Activated CD4-positive, alpha-beta T cell treated with anti-CD3 and anti-CD28 coated beads, Interleukin-2, amount 50 U/mL, for 1 hour (primary cell): ENCODE results near the gene EYA2.
"Not testable (repeated sequence)": the region's sequence is repeated elsewhere in the genome, so short reads cannot be mapped to it uniquely, and the experiment has no call there.

Experiments used
- DNase-seq: peaks from one replicate; pipeline ENCODE4 v3.0.0-alpha.2; 2020

Gene EYA2

DNA sequence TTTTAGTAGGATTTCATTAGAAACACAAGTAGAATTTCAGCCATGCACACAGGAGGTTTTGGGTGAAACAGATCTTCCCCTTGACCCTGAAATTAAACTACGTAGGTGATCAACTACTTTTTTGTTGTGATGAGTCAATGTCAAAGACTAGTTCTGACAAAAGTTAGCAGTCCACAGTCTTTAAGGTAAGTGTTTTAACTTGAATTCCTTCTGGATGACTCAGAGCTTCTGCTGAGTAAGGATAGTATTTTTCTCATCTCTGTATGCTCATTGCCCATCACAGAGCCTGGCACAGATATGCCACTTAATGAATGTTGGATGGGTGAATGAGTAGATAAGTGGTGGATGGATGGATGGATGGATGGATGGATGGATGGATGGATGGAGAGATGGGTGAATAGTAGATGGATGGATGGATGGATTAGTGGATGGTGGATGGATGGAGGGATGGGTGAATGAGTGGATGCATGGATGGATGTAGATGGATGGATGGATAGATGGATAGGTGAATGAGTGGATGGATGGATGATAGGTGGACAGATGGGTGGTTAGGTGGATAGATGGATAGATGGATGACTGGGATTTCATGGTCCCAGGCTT, 296.5 kb downstream of the EYA2 start:
- no peak for DNase-seq

GRCh38 chr20:47191956-47192355, 297.3 kb downstream of the EYA2 start:
- no peak for DNase-seq

DNA sequence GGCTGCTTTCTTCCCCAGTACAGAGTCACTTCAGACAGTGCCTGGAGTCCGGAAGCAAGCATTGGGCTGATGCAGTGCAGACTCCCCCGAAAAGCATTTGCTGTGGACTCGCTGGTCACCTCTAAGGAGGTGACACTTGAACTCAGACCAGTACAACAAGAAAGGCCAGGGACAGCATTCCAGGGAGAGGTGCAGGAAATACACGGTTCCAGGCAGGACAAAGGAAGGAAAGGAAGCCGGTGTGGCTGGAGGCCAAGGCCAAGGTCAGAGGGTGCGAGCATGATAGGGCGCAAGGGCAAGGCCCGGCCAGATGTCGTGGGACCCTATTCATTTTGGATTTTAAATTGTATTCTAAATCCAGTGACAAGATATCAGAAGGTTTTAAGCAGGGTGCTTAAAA, 300.9 kb downstream of the EYA2 start:
- DNase-seq = no peak

- DNase-seq = peak; percentile 70
Observed at GRCh38 chr20:47196091-47197081, 301.7 kb downstream of the EYA2 start.

- DNase-seq = no peak
Observed at GRCh38 chr20:47198254-47198671, 303.6 kb downstream of the EYA2 start.

- DNase-seq = no peak
Observed at GRCh38 chr20:47198996-47199552, 304.4 kb downstream of the EYA2 start.

GRCh38 chr20:47201074-47201730, 306.6 kb downstream of the EYA2 start:
- DNase-seq = no peak

- DNase-seq = no peak
Observed at GRCh38 chr20:47202733-47203667, 308.4 kb downstream of the EYA2 start.

DNA sequence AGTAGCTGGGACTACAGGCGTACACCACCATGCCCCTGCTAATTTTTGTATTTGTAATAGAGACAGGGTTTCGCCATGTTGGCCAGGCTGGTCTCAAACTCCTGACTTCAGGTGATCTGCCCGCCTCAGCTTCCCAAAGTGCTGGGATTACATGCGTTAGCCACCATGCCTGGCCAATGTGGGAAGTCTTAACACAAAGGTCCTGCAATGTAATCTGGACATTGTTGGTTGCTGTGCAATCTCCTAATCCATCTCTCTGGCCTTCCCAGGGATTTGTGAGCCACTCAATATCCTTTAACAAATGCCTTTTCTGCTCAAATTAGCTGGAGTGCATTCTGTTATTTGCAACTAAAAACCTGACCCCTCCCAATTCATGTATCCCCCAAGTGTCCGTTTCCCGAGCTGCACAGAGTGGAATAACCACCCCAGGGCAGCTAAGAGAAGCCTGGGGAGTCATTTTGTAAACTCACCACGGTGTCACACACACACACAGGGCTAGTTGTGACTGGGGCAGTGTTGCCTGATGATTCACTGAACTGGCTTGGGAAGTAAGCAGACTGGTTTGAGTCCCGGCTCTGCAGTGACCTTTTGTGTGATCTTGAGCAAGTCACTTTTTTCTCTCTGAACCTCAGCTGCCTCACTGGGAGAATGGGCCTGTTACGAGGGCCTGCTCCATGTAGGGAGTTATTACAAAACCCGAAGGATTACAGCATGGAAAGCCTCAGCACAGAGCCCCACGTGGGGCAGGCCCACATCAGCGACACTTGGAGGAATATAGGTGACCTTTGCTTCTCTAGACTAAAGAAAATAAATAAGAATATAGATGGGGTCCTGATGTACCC, 309.6 kb downstream of the EYA2 start:
- no peak for DNase-seq

DNA sequence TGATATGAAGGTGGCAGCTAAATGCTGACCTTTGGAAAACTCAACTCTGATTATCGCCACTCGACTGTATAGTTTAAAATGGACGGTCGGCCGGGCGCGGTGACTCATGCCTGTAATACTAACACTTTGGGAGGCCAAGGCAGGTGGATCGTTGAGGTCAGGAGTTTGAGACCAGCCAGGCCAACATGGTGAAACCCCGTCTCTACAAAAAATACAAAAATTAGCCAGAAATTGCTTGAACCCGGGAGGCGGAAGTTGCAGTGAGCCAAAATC, 310.1 kb downstream of the EYA2 start:
- not testable (repeated sequence) for DNase-seq

GRCh38 chr20:47205577-47206123, 311.0 kb downstream of the EYA2 start:
- no peak for DNase-seq

GRCh38 chr20:47206552-47206951, 311.9 kb downstream of the EYA2 start:
- not testable (repeated sequence) for DNase-seq

- DNase-seq = no peak
Observed at GRCh38 chr20:47206962-47207641, 312.5 kb downstream of the EYA2 start.

- DNase-seq = no peak
Observed at GRCh38 chr20:47208534-47209174, 314.0 kb downstream of the EYA2 start.

DNA sequence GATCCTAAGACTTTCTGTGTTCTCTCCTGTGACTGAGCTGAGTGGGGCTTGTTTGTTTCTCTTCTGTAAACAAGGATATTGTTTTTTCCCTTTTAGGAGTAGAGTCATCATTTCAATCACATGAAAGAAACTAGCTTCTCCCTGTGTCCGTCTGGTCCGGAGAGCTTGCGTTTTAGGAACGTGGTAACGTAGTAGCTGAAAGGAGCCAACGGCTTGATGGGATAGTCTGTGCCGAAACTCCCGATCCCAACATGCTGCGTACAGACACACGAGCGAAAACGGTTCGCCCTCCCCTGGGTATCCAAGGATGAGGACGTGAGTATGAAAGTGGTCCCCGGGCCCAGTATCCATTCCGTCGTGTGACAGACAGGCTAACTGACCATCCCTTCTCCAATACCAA, 315.3 kb downstream of the EYA2 start:
- no peak for DNase-seq

- no peak for DNase-seq
Observed at GRCh38 chr20:47210470-47210869, 315.8 kb downstream of the EYA2 start.

- no peak for DNase-seq
Observed at GRCh38 chr20:47211036-47211435, 316.4 kb downstream of the EYA2 start.

DNA sequence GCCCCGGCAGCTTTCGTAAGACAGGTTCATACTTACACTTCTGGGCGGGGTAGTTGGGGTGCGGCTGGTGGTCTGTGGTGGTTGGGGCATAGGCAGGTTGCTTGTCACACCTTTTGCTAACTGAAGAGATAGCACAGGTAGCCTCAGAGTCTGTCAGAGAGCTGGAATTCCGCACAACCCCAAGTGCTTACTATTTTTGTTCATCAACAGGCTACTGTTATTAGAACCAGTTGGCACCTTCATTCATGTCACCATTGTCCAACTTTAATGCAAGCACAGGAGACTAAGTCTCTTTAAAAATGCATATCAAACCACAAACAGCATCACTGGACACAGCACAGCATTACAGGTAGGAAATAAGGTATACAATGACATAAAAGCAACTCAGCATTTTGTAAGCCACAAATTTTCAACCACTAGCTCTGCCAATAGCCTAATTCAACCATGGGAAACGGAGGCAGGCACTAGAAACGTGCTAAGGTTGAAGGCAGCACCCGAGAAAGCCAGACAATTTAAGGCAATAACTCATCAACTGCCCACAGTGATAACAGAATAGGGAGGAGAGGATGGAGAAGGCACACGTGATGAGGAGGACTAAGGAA, 318.1 kb downstream of the EYA2 start:
- no peak for DNase-seq

GRCh38 chr20:47213966-47214365, 319.3 kb downstream of the EYA2 start:
- DNase-seq = no peak
